ENCODE measurements around the gene SRC.

SRC gene

DNA sequence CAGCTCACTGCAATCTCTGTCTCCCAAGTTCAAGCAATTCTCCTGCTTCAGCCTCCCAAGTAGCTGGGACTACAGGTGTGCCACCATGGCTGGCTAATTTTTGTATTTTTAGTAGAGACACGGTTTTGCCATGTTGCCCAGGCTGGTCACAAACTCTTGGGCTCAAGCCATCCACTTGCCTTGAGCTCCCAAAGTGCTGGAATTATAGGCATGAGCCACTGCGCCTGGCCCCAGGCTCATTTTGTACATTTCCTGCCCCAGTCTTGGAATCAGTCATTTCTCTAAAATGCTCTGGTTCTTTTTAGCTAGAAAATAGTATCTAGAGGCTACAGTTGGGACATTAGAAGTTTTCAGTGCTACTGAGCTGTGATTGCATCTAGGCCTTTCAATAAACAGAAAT lies 43.0 kb upstream of the SRC start:
- TF ChIP-seq, protein P1, sequence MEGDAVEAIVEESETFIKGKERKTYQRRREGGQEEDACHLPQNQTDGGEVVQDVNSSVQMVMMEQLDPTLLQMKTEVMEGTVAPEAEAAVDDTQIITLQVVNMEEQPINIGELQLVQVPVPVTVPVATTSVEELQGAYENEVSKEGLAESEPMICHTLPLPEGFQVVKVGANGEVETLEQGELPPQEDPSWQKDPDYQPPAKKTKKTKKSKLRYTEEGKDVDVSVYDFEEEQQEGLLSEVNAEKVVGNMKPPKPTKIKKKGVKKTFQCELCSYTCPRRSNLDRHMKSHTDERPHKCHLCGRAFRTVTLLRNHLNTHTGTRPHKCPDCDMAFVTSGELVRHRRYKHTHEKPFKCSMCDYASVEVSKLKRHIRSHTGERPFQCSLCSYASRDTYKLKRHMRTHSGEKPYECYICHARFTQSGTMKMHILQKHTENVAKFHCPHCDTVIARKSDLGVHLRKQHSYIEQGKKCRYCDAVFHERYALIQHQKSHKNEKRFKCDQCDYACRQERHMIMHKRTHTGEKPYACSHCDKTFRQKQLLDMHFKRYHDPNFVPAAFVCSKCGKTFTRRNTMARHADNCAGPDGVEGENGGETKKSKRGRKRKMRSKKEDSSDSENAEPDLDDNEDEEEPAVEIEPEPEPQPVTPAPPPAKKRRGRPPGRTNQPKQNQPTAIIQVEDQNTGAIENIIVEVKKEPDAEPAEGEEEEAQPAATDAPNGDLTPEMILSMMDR (IDR thresholded peaks at IDR 0.05) = no peak

- TF ChIP-seq, protein P1 (IDR thresholded peaks at IDR 0.05) = no peak
Measured at GRCh38 chr20:37303637-37304036, 42.3 kb upstream of the SRC start.

DNA sequence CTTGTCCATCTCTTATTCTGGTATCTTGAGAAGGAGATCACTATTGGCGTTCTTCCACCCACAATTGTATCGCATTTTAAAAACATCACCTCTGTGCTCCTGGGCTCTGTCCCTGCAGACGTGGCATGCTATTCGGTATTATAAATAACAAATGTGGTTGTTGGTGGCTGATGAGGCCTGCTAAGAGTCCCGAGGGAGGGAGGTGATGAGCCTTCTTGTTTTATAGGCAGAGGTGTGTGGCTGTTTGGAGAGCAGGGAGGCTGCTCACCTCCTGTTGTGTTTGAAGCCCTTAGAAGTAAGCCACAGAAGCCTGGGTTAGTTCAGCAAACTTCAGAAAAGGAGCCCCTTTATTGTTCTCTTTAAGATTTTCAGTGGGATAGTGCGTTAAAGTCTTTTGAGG lies 40.9 kb upstream of the SRC start:
- TF ChIP-seq, protein P1 (IDR thresholded peaks at IDR 0.05) = no peak

DNA sequence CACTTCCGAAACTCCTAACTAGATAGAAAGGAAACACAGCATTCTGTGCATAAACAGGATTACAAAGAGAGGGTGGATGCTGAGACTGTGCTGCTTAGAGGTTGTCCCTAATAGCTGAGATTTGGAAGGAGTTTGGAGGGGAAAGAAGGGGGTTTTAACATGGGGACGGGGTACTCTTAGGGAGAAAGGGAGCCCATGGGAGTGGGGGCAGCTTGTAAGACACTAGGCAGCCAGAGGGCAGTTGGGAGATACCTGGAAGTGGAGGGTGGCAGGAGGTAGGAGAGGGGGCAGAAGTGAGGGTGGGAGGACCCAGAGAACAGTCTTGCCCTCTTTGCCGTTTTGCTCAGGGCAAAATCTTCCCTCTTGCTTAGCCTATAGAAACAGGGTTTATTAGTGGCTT lies 40.1 kb upstream of the SRC start:
- TF ChIP-seq, protein P1 (IDR thresholded peaks at IDR 0.05) = no peak

GRCh38 chr20:37308086-37309050 lies 37.6 kb upstream of the SRC start:
- TF ChIP-seq, protein P1 (IDR thresholded peaks at IDR 0.05) = no peak

- TF ChIP-seq, protein P1 (IDR thresholded peaks at IDR 0.05) = no peak
Measured at GRCh38 chr20:37309290-37309689, 36.6 kb upstream of the SRC start.

GRCh38 chr20:37309936-37310590 lies 35.9 kb upstream of the SRC start:
- TF ChIP-seq, protein P1 (IDR thresholded peaks at IDR 0.05) = no peak

All from LNCAP (cell line).